ENCODE data around the gene ANKH.
"Not testable (repeated sequence)": the region's sequence is repeated elsewhere in the genome, so short reads cannot be mapped to it uniquely, and the experiment has no call there.

The ANKH gene

DNA sequence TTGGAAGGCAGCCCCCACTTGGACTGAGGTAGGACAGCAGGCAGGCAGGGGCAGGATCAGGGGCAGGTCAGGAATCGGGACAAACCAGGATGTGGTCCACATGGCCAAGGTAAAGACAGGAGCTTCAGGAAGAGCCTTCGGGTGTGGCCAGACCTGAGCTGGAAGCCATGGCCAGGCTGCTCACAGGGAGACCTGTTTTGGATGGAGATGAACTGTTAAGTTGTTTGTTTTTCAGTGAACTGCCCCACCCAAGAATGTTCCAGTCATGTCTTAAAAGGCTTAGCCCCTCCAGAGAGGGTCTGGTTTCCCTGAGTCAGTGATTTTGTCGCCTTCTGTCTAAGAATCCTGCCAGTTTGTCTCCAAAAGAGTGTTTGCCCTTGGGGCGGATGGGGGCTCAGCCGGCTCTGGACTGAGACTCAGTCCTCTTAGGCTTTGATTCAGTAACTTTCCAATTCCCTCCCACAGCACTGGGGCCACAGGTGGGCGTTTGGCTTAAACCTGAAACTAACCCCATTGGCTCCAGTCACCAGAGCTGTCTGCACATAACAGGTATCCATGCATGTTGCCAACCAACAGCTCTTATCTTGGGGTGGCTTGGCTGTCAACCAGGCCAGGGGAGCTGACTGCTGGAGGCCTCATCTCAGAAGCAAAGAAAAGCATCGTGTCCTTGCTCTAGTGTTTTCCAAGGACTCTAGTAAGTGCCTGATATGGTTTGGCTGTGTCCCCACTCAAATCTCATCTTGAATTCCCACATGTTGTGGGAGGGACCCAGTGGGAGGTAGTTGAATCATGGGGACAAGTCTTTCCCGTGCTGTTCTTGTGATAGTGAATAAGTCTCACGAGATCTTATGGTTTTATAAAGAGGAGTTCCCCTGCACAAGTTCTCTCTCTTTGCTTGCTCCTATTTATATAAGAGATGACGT, 11.3 kb upstream of the ANKH start:
- no peak for DNase-seq

DNA sequence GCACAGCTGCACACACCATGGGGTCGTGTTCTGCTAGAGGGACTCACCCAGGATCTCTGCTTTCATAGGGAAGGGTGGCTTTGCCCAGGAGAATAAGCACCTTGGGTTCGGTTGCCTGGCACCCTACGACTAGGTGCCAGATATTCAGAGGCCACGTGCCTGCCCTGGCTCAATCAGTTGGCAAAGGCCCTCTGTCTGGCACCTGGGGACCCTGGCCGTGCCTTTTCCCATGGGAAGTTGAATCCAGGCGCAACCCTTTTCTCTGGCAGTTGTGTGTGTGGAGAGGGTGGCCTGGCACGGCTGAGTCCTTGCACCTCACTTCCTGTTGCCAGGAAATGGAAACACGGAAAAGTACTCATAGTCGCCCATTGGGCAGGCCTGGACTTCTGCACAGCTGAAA, 10.2 kb upstream of the ANKH start:
- no peak for DNase-seq

DNA sequence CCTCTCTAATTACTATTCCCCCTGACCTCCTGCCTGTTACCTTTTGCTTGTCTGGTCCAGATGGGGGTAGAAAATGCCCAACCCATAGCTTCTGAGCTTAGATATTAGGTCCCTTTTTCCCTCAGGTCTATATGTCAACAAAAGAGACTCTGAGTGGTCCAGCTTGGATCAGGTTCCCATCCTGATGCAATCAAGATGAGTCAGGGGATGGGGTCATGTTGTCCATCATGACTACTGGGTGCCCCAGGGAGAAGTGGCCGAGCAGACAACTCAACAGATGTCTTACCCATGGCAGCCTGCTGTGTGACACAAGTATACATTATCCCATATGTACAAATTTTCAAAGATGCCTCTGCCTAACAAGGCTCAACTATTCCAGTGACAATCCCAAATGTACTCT, 9.1 kb upstream of the ANKH start:
- DNase-seq = no peak

DNA sequence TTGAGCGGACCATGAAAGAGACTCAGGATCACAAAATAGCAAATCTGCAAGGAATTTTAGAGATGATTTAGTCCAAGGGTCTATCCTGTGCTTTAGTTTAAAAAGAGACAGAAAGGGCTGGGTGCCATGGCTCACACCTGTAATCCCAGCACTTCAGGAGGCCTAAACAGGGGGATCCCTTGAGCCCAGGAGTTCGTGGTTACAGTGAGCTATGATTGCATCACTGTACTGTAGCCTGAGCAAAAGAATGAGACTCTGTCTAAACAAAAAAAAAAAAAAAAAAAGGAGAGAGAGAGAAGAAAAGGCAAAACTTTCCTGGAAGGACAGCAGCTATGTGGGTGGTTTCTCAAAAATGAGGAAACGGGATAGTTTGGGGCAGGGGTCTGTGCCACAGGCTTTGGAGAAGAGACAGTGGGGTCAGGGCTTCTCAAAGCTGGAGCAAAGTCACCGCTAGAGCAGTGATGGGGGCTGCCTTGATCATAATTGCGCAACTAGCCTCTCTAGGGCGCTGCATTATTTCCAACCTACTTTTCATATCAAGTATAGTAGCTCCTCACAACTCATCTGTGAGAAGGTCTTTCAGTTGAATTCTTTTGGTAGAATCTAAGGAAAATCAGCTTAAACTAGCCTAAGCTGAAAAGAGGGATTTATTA, 8.5 kb upstream of the ANKH start:
- no peak for DNase-seq

DNA sequence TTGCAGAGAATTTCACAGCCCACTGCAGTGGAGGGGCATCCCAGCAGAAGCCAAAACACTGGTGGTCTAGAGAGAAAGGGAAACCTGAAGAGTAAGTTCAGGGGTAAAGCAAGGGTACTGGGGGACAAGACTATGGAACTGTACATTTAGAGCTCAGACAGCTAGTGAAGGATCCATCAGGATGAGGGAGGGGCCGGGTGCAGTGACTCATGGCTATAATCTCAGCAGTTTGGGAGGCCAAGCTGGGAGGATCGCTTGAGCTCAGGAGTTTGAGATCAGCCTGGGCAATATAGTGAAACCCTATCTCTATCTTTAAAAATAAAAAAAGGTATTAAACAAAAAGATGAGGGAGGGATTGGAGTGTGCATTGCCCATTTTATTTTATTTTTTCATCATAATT, 7.8 kb upstream of the ANKH start:
- no peak for DNase-seq

DNA sequence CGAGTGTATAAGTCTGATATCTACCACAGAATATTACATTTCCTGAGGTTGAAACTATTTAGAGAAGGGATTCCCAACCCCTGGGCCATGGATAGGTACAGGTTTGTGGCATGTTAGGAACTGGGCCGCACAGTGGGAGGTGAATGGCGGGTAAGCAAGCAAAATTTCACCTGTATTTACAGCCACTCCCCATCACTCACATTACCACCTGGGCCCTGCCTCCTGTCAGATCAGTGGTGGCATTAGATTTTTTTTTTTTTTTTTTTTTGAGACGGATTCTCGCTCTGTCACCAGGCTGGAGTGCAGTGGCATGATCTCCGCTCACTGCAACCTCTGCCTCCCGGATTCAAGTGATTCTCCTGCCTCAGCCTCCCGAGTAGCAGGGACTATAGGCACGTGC, 6.6 kb upstream of the ANKH start:
- not testable (repeated sequence) for DNase-seq

DNA sequence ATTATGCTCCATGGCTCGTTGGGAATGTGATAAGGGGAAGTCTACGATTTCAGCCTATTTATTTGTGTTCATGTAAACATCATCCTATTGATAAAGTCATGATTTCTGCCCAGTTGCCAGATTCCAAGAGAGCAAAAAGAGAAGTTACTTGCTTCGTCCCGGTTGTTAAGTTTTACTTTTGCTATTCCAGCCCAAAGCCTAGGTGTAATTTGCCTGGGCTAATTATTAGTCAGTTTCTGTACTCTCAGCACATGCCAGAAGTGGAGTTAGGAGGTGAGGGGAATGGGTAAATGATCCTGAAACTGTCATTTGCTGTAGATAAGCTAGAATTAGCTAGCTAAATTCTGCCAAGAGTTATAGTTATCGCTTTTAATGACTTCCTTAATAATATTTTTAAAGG, 4.5 kb upstream of the ANKH start:
- no peak for DNase-seq

DNA sequence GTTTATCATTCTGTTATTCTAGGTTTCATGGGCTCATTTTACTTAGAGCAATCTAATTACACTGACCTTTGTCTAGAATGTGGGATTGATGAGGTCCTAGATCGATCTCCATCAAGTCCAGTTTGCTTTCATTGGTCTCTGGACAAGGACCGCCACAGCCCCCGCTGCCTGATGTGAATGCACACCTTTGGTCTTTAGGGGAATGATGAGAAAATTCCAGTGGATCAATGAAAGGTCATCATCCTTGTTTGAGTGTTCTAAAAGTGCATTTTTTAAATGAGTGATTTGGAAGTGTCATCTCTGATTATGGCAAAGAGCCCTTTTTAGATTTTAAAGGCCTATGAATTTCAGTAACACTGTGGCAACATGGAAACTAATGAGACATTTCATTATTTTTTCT, 2.2 kb upstream of the ANKH start:
- DNase-seq = no peak

DNA sequence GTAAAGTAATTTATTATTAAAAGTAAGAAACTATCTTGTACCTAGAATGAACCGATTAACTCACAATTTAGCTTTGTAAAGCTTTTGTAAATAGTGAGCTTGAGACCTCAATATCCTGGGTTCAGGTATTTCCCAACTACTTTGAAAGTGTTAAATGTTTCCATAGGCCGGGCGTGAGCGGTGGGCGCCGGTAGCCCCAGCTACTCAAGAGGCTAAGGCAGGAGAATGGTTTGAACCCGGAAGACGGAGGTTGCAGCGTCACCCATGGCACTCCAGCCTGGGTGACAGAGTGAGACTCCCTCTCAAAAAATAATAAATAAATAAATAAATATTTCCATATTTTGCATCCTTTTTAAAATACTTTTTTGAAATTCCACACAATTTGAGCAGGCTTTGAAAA, 1.5 kb upstream of the ANKH start:
- no peak for DNase-seq

DNA sequence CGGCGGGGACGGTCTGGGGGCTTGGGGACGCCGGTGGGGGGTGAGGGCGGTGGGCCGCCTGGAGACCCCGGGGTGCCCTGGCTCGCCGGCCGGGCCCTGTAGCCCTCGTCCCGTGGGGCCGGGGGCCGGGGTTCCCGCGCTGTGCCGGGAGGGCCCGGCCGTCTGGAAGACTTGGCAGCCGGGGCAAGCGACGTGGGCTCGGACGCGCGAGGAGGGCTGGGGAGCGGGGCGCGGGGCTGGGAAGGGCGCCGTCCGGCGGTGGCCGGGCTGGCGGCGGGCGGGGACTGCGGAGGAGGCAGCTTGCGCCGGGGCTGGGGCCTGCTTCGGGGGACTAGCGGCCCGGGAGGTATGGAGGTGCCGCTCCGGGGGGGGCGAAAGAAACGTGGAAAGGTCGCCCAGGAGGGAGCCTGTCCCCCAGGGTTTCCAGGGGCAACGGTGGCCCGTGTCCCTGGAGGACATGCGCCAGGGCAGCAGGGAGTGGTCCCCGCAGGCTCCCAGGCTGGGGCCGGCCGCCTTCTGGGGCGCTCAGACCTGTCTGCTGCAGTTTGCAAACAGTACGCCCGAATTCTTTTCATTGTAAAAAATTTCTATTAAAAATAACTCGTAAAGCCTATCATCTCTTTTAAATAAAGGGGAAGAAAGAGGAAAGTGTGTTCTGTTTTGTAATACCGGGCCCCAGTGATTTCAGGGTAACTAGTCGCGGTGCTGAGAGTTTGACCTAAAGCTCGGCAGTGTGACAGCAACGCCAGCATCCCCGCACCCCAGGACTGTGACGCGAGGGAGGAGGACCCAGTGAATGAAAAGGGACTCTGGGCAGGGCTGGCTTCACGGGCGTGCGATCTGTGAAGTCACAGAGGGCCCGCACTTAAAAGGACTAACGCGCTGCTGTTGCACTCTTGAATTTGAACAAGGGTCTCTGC, 752 bp upstream of the ANKH start:
- peak; percentile 59 for DNase-seq

DNA sequence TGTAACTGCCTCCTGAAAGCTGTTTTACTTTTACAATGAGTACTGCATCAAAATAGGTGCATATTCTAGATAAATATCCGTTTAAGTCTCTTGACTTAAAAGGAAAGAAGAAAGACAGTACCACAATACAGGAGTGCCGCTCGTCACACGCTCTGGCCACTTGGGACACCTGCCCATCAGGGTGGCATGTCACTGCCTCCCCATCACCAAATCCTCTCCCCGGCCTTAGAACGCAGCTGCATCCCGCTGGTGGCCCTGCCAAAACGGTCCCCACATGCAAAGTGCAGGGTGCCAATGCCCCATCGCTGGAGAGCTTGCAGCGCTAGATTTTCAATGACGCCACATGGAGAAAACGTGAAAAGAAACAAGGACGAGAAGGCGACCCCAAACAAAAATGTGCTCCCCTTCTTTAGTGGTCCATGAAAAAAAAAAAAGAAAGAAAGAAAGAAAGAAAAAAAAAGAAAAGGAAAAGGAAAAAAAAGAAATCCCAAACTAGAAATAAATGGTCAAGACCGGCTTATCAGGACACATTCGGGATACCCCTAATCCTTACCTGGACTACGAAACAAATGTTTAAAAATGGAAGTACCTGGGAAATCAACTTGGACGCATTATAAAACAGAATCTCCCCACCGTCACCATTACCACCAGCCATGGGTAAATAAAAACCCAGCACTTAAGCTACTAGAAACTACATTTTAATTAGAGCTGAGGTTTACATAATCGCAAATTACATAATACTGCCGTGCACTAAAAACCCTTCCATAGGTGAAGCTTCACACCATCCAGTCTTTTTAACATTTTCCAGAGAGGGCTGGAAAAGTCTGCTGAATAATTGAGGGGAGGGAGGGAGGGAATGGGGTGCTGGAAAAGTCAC, 1.0 kb downstream of the ANKH start:
- peak; percentile 79 for DNase-seq

DNA sequence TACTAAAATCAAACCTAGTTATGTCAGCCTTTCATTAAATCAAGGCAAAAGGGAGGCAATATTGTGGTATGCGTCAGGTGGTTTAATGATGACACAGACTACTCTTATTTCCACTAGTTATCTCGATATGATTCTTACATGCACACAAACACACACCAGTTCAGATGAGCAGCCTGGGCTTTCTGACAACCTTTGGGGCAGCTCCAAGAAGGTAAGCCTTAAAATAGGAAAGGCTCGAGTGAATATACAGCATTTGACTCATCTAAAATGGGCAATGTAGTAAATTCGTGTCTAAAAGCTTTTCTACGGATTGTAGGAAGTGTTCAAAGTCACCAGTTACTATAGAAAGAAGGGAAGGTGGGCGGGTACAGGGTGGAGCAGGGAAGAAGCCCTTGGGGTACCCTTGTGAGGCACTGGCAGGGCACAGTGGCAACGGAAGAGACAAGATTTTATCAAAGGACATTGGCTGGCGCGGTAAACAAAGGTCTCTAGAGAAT, 1.9 kb downstream of the ANKH start:
- DNase-seq = peak; percentile 49

DNA sequence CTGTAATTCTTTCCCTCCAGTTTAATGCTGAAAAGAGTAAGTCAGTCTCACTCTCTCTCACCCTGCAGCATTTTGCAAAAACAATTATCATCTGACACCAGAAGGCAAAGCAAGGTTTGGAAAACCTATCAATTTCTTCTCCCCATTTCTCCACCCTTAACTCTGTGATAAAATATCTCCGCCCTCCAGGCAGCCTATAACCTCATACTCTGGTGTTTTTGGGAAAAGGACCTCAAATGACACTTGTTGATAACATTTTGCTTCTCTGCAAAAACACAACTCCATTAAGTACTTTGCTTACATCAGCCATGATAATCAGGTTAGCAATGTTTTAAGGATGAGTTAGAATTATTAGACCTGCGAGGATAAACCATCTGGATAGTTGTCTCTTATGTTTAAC, 2.3 kb downstream of the ANKH start:
- no peak for DNase-seq

DNA sequence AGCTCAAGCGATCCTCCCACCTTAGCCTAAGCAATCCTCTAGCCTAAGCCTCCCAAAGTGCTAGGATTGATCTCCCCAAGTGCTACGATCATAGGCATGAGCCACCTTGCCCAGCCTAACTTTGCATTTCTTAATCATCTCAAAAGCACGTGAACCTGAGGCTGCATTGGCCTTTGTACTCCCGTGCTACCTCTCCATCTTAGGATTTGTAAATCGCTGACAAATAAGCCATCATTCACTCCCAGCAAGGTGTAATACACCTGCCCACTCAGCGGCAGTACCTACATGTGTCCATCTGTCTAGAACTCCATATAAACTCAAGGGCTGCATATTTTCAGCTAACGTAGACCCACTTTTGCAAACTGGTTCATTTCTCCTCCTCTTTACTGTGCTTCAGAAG, 2.8 kb downstream of the ANKH start:
- no peak for DNase-seq

DNA sequence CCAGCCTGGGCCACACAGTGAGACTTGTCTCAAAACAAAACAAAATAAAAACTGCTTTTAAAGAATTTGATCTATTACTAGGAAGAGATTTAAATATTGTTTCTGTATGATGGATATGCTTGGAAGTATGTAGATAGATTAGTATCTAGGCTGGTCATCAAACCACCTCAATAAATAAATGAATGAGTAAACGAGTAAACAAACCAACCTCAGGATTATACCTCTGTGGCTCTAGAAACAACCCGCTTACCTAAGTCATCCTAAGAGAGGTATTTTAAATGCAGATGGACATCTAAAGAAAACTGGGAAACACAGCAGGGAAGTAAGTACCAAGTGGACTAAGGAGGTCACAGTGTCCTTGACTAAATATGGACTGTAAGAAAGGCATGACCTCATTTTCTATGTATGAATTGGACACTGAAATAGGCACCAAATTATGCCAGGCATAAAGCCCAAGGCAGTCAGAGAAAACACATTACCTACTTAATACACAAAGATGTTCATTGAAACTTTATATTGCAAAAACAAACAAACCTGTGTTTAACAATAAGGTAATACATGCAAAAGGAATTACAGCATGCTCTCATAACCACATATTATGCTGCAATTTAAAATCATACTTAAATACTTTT, 7.3 kb downstream of the ANKH start:
- DNase-seq = no peak

DNA sequence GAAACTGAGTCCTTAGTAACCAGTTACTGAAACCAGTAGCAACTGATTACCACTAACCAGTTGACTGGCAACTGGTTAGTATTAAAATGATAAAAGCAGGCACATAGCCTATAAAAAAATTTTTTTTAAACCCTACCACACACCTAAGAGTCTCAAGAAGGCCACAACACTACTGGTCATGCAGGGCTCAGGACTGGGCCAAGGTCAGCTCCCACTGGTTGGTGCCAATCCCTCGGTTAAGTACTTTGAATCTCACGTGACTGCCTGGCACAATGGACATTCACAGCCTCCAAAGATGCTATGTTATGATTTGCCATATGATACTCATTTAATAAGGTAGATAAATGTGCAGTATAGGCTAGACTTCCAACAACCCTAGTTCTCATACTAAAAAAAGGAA, 8.5 kb downstream of the ANKH start:
- no peak for DNase-seq

DNA sequence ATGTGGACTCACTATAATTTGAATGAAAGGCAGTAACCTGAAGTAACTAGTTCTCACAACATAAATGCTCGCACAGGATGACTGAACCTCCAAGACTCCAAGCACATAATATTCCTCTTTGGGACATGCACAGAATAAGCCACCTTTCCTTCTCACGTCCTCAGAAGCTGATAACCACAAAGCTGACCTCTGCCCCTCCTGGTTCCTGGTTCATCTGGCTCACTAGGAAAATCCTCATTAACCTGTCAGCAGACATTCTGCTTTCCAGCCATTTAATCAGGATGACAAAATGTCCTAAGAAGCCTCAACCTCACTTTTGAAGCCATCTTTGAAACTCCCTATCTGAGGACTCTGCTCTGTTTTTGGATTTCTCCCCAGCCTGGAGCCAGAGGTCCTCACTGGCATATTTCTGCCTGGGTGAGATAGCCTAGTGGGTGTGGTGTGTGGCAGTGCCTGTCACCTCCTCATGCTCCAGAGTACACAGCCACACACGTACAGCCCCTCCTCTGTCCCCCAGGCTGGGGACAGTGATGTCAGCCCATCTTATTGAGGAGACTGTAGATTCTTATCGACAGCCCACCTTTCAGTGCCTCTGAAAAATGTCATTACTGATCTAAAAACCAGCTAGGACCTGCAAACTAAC, 10.3 kb downstream of the ANKH start:
- no peak for DNase-seq

DNA sequence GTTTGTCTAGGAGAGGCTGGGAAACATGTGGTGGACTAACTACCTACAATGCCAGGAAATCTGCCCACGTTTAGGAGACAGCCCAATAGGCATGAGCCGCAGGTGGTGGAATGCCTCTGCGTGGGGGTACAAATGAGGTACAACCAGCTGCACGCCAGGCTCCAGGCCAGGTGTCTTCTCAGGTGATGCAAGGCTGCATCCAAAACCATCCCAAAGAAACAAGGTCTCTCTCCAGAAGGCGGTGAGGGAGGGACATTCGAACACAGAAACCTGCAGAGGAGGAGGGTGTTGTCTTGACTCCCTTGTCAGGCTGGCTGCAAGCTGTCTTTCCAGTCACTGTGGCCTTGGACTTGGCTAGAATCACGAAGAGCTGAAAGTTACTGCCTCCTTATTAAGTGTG, 11.6 kb downstream of the ANKH start:
- DNase-seq = no peak

DNA sequence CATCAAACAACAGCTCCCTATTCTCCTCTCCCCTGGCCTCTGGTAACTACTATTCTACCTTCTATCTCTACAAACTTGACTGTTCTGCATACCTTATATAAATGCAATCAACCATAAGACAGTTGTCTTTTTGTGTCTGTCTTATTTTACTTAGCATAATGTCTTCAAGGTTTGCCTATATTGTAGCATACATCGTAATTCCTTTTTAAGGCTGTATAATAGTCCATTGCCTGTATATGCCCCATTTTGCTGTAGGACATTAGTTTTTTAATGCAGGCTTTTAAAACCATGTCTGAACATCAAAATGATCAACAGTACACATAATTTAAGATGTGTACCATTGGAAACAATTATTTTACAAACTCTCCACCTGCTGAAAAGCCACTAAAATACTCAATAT, 12.4 kb downstream of the ANKH start:
- no peak for DNase-seq

DNA sequence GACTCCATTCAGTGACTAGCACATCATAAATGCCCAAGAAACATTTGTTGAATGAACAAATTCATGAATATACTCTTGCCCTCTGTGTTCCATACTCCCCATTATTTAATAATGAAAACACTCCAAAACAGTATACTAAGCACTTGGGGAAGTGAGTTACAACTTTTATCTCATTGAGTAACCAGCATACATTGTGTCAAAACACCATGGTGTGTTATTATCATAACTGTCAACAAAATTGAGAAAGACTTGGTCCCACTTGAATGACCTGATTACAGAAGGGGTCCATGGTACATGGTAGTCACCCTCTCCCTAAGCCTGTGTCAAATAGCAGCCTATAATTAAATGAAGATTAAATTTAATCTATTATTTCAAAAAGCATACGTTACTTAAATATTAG, 16.2 kb downstream of the ANKH start:
- DNase-seq = no peak

DNA sequence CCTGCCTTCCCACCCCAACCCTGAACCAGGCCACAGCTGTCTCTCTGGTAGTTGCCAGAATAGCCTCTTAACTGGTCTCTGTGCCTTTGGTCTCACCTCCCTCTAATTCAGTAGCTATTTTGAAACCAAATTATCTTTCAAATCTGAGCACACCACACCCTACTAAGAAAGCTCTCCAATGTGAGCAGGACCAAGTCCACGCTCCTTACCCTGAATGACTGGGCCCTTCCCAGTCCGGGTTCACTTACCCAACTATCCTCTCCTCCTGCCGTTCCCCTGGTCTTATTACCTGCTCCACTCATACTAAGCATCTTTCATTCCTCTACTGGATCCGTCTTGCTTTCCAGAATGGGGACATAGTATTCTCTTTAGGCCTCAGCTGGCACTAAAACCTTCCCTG, 16.8 kb downstream of the ANKH start:
- no peak for DNase-seq
